Ishikawa (cell line): ENCODE measurements around the gene RFX2.

ENCODE experiments used
- CEBPB ChIP-seq: IDR thresholded peaks from 2 replicates; pipeline ENCODE4 v1.6.1; 2012
- MAX ChIP-seq: IDR thresholded peaks from 2 replicates; pipeline ENCODE4 v1.6.1; 2012
- RAD21 ChIP-seq: IDR thresholded peaks from 2 replicates; pipeline ENCODE4 v1.6.1; 2012; ENCODE audit warnings: low read depth
- TAF1 ChIP-seq: IDR thresholded peaks from 2 replicates; pipeline ENCODE4 v1.6.1; 2012; ENCODE audit warnings: low read depth, mild to moderate bottlenecking
- TCF12 ChIP-seq: IDR thresholded peaks from 2 replicates; pipeline ENCODE4 v1.6.1; 2012; ENCODE audit warnings: low read depth

DNA sequence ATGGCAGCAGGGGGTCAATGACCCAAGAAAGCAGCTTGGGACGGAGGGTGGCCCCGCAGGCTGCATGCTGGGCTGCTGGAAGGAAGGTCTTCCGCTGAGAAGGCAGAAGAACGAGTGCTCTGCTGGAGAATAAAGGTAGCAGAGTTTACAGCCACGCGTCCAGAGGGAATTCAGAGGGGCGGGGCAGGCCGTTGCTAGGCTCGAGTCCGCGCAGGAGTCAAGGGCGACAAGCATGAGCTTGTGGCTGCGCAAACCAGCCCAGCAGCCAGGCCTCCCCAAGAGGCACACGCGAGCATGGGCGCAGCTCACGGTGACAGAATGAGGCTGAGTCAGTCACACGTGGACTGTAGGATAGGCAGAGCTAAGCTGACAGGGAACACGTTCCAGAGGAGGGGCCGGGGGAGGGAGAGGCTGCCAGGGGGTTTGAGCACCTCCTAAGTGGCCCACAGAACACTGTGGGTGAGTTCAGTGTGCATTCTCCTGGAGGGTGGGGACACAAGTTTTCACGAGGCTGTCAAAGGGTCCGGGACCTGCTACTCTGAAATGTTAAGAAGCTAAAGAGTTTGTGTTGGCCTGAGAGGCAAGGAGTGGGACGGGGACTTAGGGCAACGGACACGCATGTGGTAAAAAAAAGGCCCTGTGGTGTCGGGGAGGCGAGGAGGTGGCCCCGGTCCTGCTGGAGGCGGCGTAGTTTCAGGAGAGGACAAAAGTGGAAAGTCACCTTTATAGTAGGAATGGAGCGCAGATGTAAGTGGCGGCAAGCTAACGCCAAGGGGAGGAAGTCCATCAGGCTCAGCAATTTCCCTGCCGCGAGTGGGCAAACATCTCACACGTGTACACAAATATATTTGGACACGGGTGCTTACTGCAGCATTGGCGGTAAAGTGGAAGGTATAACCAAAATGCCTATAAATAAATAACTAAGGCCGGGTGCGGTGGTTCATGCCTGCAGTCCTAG, 17.7 kb downstream of the RFX2 start:
- no peak for TF ChIP-seq RAD21
- TF ChIP-seq TCF12: no peak
- peak; percentile 66 for TF ChIP-seq MAX
- TF ChIP-seq TAF1: no peak
- TF ChIP-seq CEBPB: no peak
